ENCODE data around the gene ATF7IP.

Gene ATF7IP

GRCh38 chr12:14422516-14423230 lies 57.2 kb downstream of the ATF7IP start:
- Mint-ChIP-seq H3K36me3 (ENCODE audit: low read depth) (peaks cover 74% of the 10 kb centered on the region), H3K27ac (peak overlapping the region; percentile 10), H3K27me3 (no peaks in the 10 kb centered on the region), H3K4me3 (no peak overlapping the region), H3K4me1 (ENCODE audit: low read depth) (peaks cover 71% of the 10 kb centered on the region), H3K9me3 (peaks cover 31% of the 10 kb centered on the region)
- DNase-seq, result no peak

GRCh38 chr12:14424545-14424944 lies 59.1 kb downstream of the ATF7IP start:
- Mint-ChIP-seq H3K9me3 (peaks cover 32% of the 10 kb centered on the region), H3K4me3 (no peak overlapping the region), H3K27me3 (no peaks in the 10 kb centered on the region), H3K27ac (no peak overlapping the region), H3K4me1 (ENCODE audit: low read depth) (peaks cover 78% of the 10 kb centered on the region), H3K36me3 (ENCODE audit: low read depth) (peaks cover 89% of the 10 kb centered on the region)
- no peak for DNase-seq

GRCh38 chr12:14426792-14427191 lies 61.3 kb downstream of the ATF7IP start:
- Mint-ChIP-seq H3K27me3 (no peaks in the 10 kb centered on the region), H3K4me1 (ENCODE audit: low read depth) (peaks cover 82% of the 10 kb centered on the region), H3K4me3 (no peak overlapping the region), H3K36me3 (ENCODE audit: low read depth) (peaks cover 91% of the 10 kb centered on the region), H3K27ac (no peak overlapping the region), H3K9me3 (peaks cover 29% of the 10 kb centered on the region)
- no peak for DNase-seq

DNA sequence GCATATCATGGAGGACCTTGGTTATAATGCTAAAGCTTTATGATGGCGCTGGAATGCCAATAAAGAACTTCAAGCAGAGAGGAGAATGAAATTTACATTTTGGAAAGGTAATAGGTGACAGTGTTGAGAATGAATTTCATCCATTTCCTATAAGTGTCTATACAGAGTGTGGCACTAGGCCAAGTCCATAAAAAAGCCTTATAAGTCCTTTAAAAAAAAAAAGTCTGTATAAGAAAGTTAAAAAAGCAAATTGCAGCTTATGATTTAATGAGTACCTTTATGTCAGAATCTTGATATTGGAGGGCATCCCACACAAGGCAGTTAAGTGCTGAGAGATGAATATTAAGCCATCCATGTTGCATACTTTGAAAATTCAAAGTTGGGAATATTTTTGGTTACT lies 62.4 kb downstream of the ATF7IP start:
- H3K9me3 Mint-ChIP-seq, result peaks cover 20% of the 10 kb centered on the region
- peaks cover 82% of the 10 kb centered on the region for H3K4me1 Mint-ChIP-seq (ENCODE audit: low read depth)
- peaks cover 89% of the 10 kb centered on the region for H3K36me3 Mint-ChIP-seq (ENCODE audit: low read depth)
- H3K27ac Mint-ChIP-seq, result peak overlapping the region; percentile 37
- no peak for DNase-seq
- no peaks in the 10 kb centered on the region for H3K27me3 Mint-ChIP-seq
- H3K4me3 Mint-ChIP-seq, result no peak overlapping the region

DNA sequence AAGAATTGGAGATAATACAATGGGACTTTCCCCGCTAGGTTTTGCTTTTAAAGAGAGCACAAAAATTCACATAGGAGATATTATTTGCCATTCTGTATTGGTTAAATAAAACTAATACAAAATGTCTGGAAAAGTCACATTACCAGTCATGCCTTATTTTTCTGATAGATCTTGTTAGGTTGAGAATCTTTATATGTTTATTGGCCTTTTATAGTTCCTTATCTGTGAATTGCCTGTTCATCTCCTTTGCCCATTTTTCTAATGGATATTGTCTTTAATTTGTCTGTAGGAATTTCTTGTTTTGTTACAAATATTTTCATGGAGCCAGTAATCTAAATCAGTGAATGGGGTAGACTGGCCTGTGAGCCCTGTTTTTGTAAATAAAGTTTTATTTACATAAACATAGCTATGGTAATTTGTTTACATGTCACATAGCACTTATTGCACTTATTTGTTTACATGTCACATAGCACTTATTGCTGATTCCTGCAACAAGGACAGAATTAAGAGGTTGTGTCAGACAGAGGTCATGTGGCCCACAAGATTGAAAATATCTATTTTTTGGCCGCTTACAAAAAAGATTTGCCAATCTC lies 65.0 kb downstream of the ATF7IP start:
- peaks cover 12% of the 10 kb centered on the region for H3K9me3 Mint-ChIP-seq
- H3K4me1 Mint-ChIP-seq (ENCODE audit: low read depth), result peaks cover 71% of the 10 kb centered on the region
- H3K4me3 Mint-ChIP-seq, result no peak overlapping the region
- H3K36me3 Mint-ChIP-seq (ENCODE audit: low read depth), result peaks cover 83% of the 10 kb centered on the region
- H3K27ac Mint-ChIP-seq, result no peak overlapping the region
- no peak for DNase-seq
- H3K27me3 Mint-ChIP-seq, result no peaks in the 10 kb centered on the region

- no peak for DNase-seq
- Mint-ChIP-seq H3K4me1 (ENCODE audit: low read depth) (peaks cover 65% of the 10 kb centered on the region), H3K27me3 (no peaks in the 10 kb centered on the region), H3K4me3 (no peak overlapping the region), H3K9me3 (peaks cover 12% of the 10 kb centered on the region), H3K36me3 (ENCODE audit: low read depth) (peaks cover 83% of the 10 kb centered on the region), H3K27ac (peak overlapping the region; percentile 59)
These were observed 66.5 kb downstream of the ATF7IP start for GRCh38 chr12:14431975-14432374.

DNA sequence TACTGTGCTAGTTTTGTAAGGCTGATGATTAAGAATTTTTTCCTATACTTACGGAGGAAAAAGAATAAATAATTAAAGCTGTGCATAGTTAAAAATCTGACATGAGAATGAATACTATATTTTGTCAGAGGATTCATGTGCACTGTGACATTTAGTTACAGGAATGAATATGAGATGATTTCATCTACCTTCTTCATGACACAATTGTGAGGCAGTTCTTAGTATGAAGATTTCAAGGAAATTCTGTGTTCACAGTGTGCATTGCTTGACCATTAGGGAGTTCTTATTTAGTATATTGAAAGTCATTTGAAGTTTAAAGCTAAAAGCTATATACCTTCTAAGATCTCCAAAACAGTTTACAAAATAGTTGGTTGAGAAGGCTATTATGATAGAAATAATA lies 70.1 kb downstream of the ATF7IP start:
- no peaks in the 10 kb centered on the region for H3K27me3 Mint-ChIP-seq
- H3K27ac Mint-ChIP-seq, result peak overlapping the region; percentile 26
- H3K36me3 Mint-ChIP-seq (ENCODE audit: low read depth), result peaks cover 84% of the 10 kb centered on the region
- no peak overlapping the region for H3K4me3 Mint-ChIP-seq
- no peak for DNase-seq
- peaks cover 44% of the 10 kb centered on the region for H3K4me1 Mint-ChIP-seq (ENCODE audit: low read depth)
- H3K9me3 Mint-ChIP-seq, result peaks cover 2% of the 10 kb centered on the region

DNA sequence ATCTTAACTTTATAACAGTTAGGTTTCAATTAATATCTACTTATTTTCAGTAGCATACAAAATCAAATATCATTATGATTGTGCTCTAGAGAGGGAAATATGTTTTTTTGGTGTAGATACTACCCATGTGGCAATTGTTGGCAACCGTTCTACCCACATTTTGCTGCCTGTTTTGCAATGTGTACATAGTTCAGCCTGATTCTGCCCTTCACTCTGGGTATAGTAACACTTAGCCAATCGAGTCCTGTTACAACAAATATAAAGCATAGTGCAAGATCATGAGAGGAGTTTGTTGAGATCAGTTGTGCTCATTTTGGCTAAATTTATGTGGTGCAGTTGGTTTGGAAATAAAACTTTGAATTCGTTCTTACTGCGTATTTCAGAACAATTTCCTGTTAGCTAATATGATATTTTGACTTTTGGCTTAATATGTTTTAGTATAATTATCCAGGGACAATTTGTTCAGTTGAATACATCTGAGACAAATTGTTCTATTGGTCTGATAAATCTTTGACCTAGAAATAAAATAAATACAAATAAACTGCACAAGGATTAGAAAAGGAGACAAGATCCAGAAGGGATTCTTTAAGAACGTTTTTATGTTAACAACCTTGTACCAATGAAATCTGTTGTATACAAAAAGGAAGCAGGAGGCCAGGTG lies 76.9 kb downstream of the ATF7IP start:
- DNase-seq, result no peak
- H3K9me3 Mint-ChIP-seq, result no peaks in the 10 kb centered on the region
- H3K4me1 Mint-ChIP-seq (ENCODE audit: low read depth), result peaks cover 29% of the 10 kb centered on the region
- no peak overlapping the region for H3K27ac Mint-ChIP-seq
- H3K4me3 Mint-ChIP-seq, result no peak overlapping the region
- H3K27me3 Mint-ChIP-seq, result no peaks in the 10 kb centered on the region
- H3K36me3 Mint-ChIP-seq (ENCODE audit: low read depth), result peaks cover 92% of the 10 kb centered on the region

GRCh38 chr12:14443531-14443930 lies 78.0 kb downstream of the ATF7IP start:
- no peak for DNase-seq
- Mint-ChIP-seq H3K4me1 (ENCODE audit: low read depth) (peaks cover 33% of the 10 kb centered on the region), H3K27me3 (no peaks in the 10 kb centered on the region), H3K9me3 (peaks cover 3% of the 10 kb centered on the region), H3K27ac (peak overlapping the region; percentile 41), H3K4me3 (no peak overlapping the region), H3K36me3 (ENCODE audit: low read depth) (peaks cover 94% of the 10 kb centered on the region)

DNA sequence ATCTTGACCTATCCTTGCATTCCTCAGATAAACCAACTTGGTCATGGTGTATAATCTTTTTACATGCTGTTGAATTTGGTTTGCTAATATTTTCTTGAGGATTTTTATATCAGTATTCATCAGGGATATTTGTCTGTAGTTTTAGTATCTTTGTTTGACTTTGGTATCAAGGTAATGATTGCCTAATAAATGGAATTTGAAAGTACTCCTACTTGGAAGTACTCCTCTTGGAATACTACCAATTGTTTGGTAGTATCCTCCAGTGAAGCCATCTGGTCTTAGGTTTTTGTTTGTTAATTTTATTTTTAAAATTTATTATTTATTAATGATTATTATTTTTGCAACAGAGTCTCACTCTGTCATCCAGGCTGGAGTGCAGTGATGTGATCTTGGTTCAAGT lies 85.0 kb downstream of the ATF7IP start:
- no peak overlapping the region for H3K27ac Mint-ChIP-seq
- no peaks in the 10 kb centered on the region for H3K27me3 Mint-ChIP-seq
- no peak for DNase-seq
- H3K9me3 Mint-ChIP-seq, result peaks cover 18% of the 10 kb centered on the region
- H3K4me1 Mint-ChIP-seq (ENCODE audit: low read depth), result peaks cover 64% of the 10 kb centered on the region
- peaks cover 95% of the 10 kb centered on the region for H3K36me3 Mint-ChIP-seq (ENCODE audit: low read depth)
- H3K4me3 Mint-ChIP-seq, result no peak overlapping the region

- no peaks in the 10 kb centered on the region for H3K27me3 Mint-ChIP-seq
- peaks cover 93% of the 10 kb centered on the region for H3K36me3 Mint-ChIP-seq (ENCODE audit: low read depth)
- peaks cover 70% of the 10 kb centered on the region for H3K4me1 Mint-ChIP-seq (ENCODE audit: low read depth)
- no peak overlapping the region for H3K4me3 Mint-ChIP-seq
- H3K27ac Mint-ChIP-seq, result peak overlapping the region; percentile 70
- DNase-seq, result no peak
- H3K9me3 Mint-ChIP-seq, result peaks cover 18% of the 10 kb centered on the region
These were observed 86.9 kb downstream of the ATF7IP start for GRCh38 chr12:14452336-14452735.

GRCh38 chr12:14452865-14453264 lies 87.4 kb downstream of the ATF7IP start:
- Mint-ChIP-seq H3K4me1 (ENCODE audit: low read depth) (peaks cover 67% of the 10 kb centered on the region), H3K9me3 (peaks cover 15% of the 10 kb centered on the region), H3K27ac (peak overlapping the region; percentile 80), H3K36me3 (ENCODE audit: low read depth) (peaks cover 91% of the 10 kb centered on the region), H3K4me3 (no peak overlapping the region), H3K27me3 (no peaks in the 10 kb centered on the region)
- no peak for DNase-seq

- H3K27ac Mint-ChIP-seq, result peak overlapping the region; percentile 80
- H3K36me3 Mint-ChIP-seq (ENCODE audit: low read depth), result peaks cover 88% of the 10 kb centered on the region
- H3K27me3 Mint-ChIP-seq, result no peaks in the 10 kb centered on the region
- H3K9me3 Mint-ChIP-seq, result peaks cover 15% of the 10 kb centered on the region
- H3K4me1 Mint-ChIP-seq (ENCODE audit: low read depth), result peaks cover 56% of the 10 kb centered on the region
- H3K4me3 Mint-ChIP-seq, result peak overlapping the region; percentile 21
- no peak for DNase-seq
These were observed 88.8 kb downstream of the ATF7IP start for GRCh38 chr12:14454098-14454907.

- Mint-ChIP-seq H3K36me3 (ENCODE audit: low read depth) (peaks cover 79% of the 10 kb centered on the region), H3K9me3 (no peaks in the 10 kb centered on the region), H3K27me3 (no peaks in the 10 kb centered on the region), H3K4me1 (ENCODE audit: low read depth) (peaks cover 35% of the 10 kb centered on the region), H3K4me3 (no peak overlapping the region), H3K27ac (no peak overlapping the region)
- no peak for DNase-seq
These were observed 94.8 kb downstream of the ATF7IP start for GRCh38 chr12:14460212-14460841.
